Measurements from ENCODE around the gene MEIS2. TPM values are rescaled to one million over a fixed set of nuclear protein-coding genes. Genes with fewer than 3 reads are reported as not detected.

The MEIS2 gene
- total and polyA plus RNA-seq, 2 of the 13 experiments (the other 11 are each of a cell fraction or from before 2014, with no cell fraction given), result 10.7 to 12.4 TPM

- no peak for TF ChIP-seq ZNF619 (CRISPR knock-in tag; IDR thresholded peaks at IDR 0.05)
- no peak for TF ChIP-seq ZNF574 (CRISPR knock-in tag; IDR thresholded peaks at IDR 0.05)
- no peak for TF ChIP-seq SP2 (CRISPR knock-in tag; IDR thresholded peaks at IDR 0.05)
- no peak for TF ChIP-seq ZNF382 (CRISPR knock-in tag; IDR thresholded peaks at IDR 0.05; ENCODE audit: borderline replicate concordance)
- no peak for TF ChIP-seq ZNF180 (CRISPR knock-in tag; IDR thresholded peaks at IDR 0.05; ENCODE audit: borderline replicate concordance, low read depth)
These were observed 188.9 kb downstream of the MEIS2 start (continued) for GRCh38 chr15:36911322-36911944.

GRCh38 chr15:36908991-36909390 is 191.4 kb downstream of the MEIS2 start:
- intact Hi-C loops (cut with micrococcal nuclease; ENCODE audit: unreplicated experiment), result loop anchor here (10.0 kb wide), 1 partner anchor 116 kb away; no protein-coding TSS in a partner anchor
- H3K27me3 ChIP-seq (ENCODE audit: control insufficient read depth in 1 of 2, insufficient read depth in 2 of 2, low read length in 2 of 2), result no peaks in the 10 kb centered on the region
- no peak overlapping the region for H2AFZ ChIP-seq (ENCODE audit: low read length)
- in situ Hi-C loops (cut with HindIII; ENCODE audit: extremely low pct_ligation_motif_present, low pct_unique_long_range_greater_than_20kb), result no loop called here
- 68% methylated on average over 4 of the region's 4 CpGs for WGBS (ENCODE audit: low lambda C conversion rate)
- H3K9ac ChIP-seq (ENCODE audit: insufficient read depth, low read depth, low read length), result no peak overlapping the region
- no TSS peak for BruUV-seq (replicated peaks)
- DNase-seq (ENCODE audit: low spot score) (no peak), ATAC-seq (no peak), FAIRE-seq (no peak)
- POLR2A ChIA-PET, result no interaction called here
- H3K36me3 ChIP-seq (replicated peaks in 1 of 2; ENCODE audit: control insufficient read depth in 1 of 2, insufficient read depth in 2 of 2, low read length in 2 of 2), result no peaks in the 10 kb centered on the region
- H3K27ac ChIP-seq (ENCODE audit: extremely low read length, insufficient read depth, low read length), result no peak overlapping the region
- CTCF ChIA-PET (ENCODE audit: low intra/inter-chr PET ratio, low total read pairs), result no interaction called here
- no peaks in the 10 kb centered on the region for H3K79me2 ChIP-seq (ENCODE audit: insufficient read depth, low read length)
- H3K4me2 ChIP-seq (ENCODE audit: low read depth, low read length), result no peak overlapping the region
- no peak for TF ChIP-seq HDAC6 (IDR thresholded peaks at IDR 0.05; ENCODE audit: low read depth, low read length)
- no peak for TF ChIP-seq ZNF430 (CRISPR knock-in tag; IDR thresholded peaks at IDR 0.05)
- TF ChIP-seq MAZ (IDR thresholded peaks at IDR 0.05; ENCODE audit: borderline replicate concordance, low read depth, low read length), result no peak
- TF ChIP-seq MAZ (CRISPR knock-in tag; IDR thresholded peaks at IDR 0.05; ENCODE audit: low read depth), result no peak
- no peak for TF ChIP-seq NFAT5 (CRISPR knock-in tag; IDR thresholded peaks at IDR 0.05)
- no peak for TF ChIP-seq ERF (CRISPR knock-in tag; IDR thresholded peaks at IDR 0.05)
- TF ChIP-seq MED1 (CRISPR knock-in tag; IDR thresholded peaks at IDR 0.05), result no peak
- TF ChIP-seq ZNF792 (CRISPR knock-in tag; IDR thresholded peaks at IDR 0.05), result no peak
- no peak for TF ChIP-seq HMGA1 (CRISPR knock-in tag; conservative IDR thresholded peaks at IDR 0.05)
- TF ChIP-seq ZNF761 (CRISPR knock-in tag; conservative IDR thresholded peaks at IDR 0.05), result no peak
- no peaks in the 10 kb centered on the region for H3K9me3 ChIP-seq (ENCODE audit: low read length)
- peaks cover 24% of the 10 kb centered on the region for H3K4me1 ChIP-seq (ENCODE audit: insufficient read depth, low read length)
- no peak overlapping the region for H3K4me3 ChIP-seq (replicated peaks in 1 of 3; ENCODE audit: insufficient read depth in 1 of 3, low read depth in 2 of 3, low read length in 3 of 3)
- no peaks in the 10 kb centered on the region for H4K20me1 ChIP-seq (ENCODE audit: insufficient read depth, low read length)

Data from HepG2 (cell line).